ENCODE results near the gene KIF20B. TPM values are rescaled to one million over a fixed set of nuclear protein-coding genes. Genes with fewer than 3 reads are reported as not detected.

KIF20B gene
- polyA plus RNA-seq, 1 donor (not counting 4 experiments of a cell fraction or from before 2014, with no cell fraction given), result 9.2 TPM

GRCh38 chr10:89782470-89782869 is 81.1 kb downstream of the KIF20B start:
- Histone ChIP-seq H4K20me1 (ENCODE audit: control insufficient read depth, extremely low read depth, insufficient read depth, low read length) (no peaks in the 10 kb centered on the region), H3K4me2 (ENCODE audit: control insufficient read depth, extremely low read depth, insufficient read depth, low read depth, low read length) (no peak overlapping the region), H2AFZ (ENCODE audit: control insufficient read depth, low read length) (no peak overlapping the region), H3K9me3 (ENCODE audit: control insufficient read depth, low read depth, low read length) (no peaks in the 10 kb centered on the region), H3K36me3 (ENCODE audit: control insufficient read depth in 2 of 2, extremely low read depth in 1 of 2, insufficient read depth in 2 of 2, low read length in 2 of 2) (no peaks in the 10 kb centered on the region), H3K79me2 (ENCODE audit: control insufficient read depth, insufficient read depth, low read length) (no peaks in the 10 kb centered on the region), H3K4me1 (ENCODE audit: control insufficient read depth, extremely low read depth, insufficient read depth, low read length) (no peaks in the 10 kb centered on the region), H3K4me3 (ENCODE audit: control insufficient read depth in 2 of 3, extremely low read depth in 1 of 3, insufficient read depth in 2 of 3, low read depth in 1 of 3, low read length in 3 of 3) (no peak overlapping the region), H3K27ac (ENCODE audit: control insufficient read depth, insufficient read depth, low read length) (no peak overlapping the region), H3K27me3 (ENCODE audit: control insufficient read depth, extremely low read depth, insufficient read depth, low read length) (no peaks in the 10 kb centered on the region), H3K9me1 (ENCODE audit: control insufficient read depth, extremely low read depth, insufficient read depth, low read length) (no peaks in the 10 kb centered on the region), H3K9ac (ENCODE audit: control insufficient read depth, extremely low read depth, insufficient read depth, low read length) (no peak overlapping the region)
- TF ChIP-seq, protein P1, sequence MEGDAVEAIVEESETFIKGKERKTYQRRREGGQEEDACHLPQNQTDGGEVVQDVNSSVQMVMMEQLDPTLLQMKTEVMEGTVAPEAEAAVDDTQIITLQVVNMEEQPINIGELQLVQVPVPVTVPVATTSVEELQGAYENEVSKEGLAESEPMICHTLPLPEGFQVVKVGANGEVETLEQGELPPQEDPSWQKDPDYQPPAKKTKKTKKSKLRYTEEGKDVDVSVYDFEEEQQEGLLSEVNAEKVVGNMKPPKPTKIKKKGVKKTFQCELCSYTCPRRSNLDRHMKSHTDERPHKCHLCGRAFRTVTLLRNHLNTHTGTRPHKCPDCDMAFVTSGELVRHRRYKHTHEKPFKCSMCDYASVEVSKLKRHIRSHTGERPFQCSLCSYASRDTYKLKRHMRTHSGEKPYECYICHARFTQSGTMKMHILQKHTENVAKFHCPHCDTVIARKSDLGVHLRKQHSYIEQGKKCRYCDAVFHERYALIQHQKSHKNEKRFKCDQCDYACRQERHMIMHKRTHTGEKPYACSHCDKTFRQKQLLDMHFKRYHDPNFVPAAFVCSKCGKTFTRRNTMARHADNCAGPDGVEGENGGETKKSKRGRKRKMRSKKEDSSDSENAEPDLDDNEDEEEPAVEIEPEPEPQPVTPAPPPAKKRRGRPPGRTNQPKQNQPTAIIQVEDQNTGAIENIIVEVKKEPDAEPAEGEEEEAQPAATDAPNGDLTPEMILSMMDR (optimal IDR thresholded peaks at IDR 0.05 in 1 of 3, IDR thresholded peaks at IDR 0.05 in 1 of 3, conservative IDR thresholded peaks at IDR 0.05 in 1 of 3; ENCODE audit: extremely low read depth in 1 of 3, insufficient read depth in 2 of 3, low read length in 3 of 3), result no peak
- no peak for TF ChIP-seq EZH2 (IDR thresholded peaks at IDR 0.05; ENCODE audit: low read length)
- FAIRE-seq (no peak), DNase-seq (ENCODE audit: low read depth, low spot score) (no peak)
- dilution Hi-C loops (cut with MboI; ENCODE audit: extremely low pct_ligation_motif_present, low sequenced_read_pairs), result no loop called here

DNA sequence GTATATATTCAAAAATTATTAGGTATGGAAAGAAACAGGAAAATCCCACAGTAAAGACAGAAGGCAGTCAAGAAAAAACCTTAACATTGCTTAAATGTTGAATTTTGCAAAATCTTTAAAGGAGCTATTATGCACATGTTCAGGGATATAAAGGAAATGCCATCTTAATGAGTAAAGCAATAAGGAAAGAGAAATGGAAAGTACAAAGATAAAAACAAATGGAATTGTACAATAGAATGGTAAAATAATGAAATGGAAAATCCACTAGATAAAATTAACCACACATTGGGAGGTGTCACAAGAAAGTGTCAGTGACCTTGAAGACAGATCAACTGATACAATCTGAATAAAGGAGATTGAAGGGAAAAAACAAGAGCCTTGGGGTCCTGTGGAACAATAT is 82.0 kb downstream of the KIF20B start:
- dilution Hi-C loops (cut with MboI; ENCODE audit: extremely low pct_ligation_motif_present, low sequenced_read_pairs), result no loop called here
- Histone ChIP-seq H3K9me3 (ENCODE audit: control insufficient read depth, low read depth, low read length) (no peaks in the 10 kb centered on the region), H3K27ac (ENCODE audit: control insufficient read depth, insufficient read depth, low read length) (no peak overlapping the region), H3K27me3 (ENCODE audit: control insufficient read depth, extremely low read depth, insufficient read depth, low read length) (no peaks in the 10 kb centered on the region), H3K4me3 (ENCODE audit: control insufficient read depth in 2 of 3, extremely low read depth in 1 of 3, insufficient read depth in 2 of 3, low read depth in 1 of 3, low read length in 3 of 3) (no peak overlapping the region), H4K20me1 (ENCODE audit: control insufficient read depth, extremely low read depth, insufficient read depth, low read length) (no peaks in the 10 kb centered on the region), H3K9me1 (ENCODE audit: control insufficient read depth, extremely low read depth, insufficient read depth, low read length) (no peaks in the 10 kb centered on the region), H3K36me3 (ENCODE audit: control insufficient read depth in 2 of 2, extremely low read depth in 1 of 2, insufficient read depth in 2 of 2, low read length in 2 of 2) (no peaks in the 10 kb centered on the region), H3K9ac (ENCODE audit: control insufficient read depth, extremely low read depth, insufficient read depth, low read length) (no peak overlapping the region), H2AFZ (ENCODE audit: control insufficient read depth, low read length) (no peak overlapping the region), H3K79me2 (ENCODE audit: control insufficient read depth, insufficient read depth, low read length) (no peaks in the 10 kb centered on the region), H3K4me2 (ENCODE audit: control insufficient read depth, extremely low read depth, insufficient read depth, low read depth, low read length) (no peak overlapping the region), H3K4me1 (ENCODE audit: control insufficient read depth, extremely low read depth, insufficient read depth, low read length) (no peaks in the 10 kb centered on the region)
- no peak for FAIRE-seq
- DNase-seq (ENCODE audit: low read depth, low spot score), result no peak
- TF ChIP-seq, protein P1 (optimal IDR thresholded peaks at IDR 0.05 in 1 of 3, IDR thresholded peaks at IDR 0.05 in 1 of 3, conservative IDR thresholded peaks at IDR 0.05 in 1 of 3; ENCODE audit: extremely low read depth in 1 of 3, insufficient read depth in 2 of 3, low read length in 3 of 3), result no peak
- TF ChIP-seq EZH2 (IDR thresholded peaks at IDR 0.05; ENCODE audit: low read length), result no peak

All from keratinocyte (primary cell).